A673 (cell line): ENCODE data around the gene MPZL2.

Experiments
- CTCF ChIP-seq: fragments of 300-800, 200-600 bp; sonication (generic); conservative IDR thresholded peaks from 2 replicates; pipeline ENCODE4 v1.5.1; 2017; ENCODE audit warnings: low read depth, mild to moderate bottlenecking, antibody characterized with exemption, low read length, moderate library complexity, mixed read lengths
- EZH2 ChIP-seq: fragments of 200-600 bp; sonication (generic); IDR thresholded peaks from 2 replicates; pipeline ENCODE4 v1.6.1; 2017; ENCODE audit warnings: borderline replicate concordance, low read depth, mild to moderate bottlenecking, mixed read lengths, antibody characterized with exemption, low read length; ENCODE audit not compliant: poor library complexity, severe bottlenecking

- no peak for TF ChIP-seq CTCF
- no peak for TF ChIP-seq EZH2
These were observed 46.8 kb upstream of the MPZL2 start for GRCh38 chr11:118310781-118311485.
